ENCODE data around the gene IFT43.

Gene IFT43

DNA sequence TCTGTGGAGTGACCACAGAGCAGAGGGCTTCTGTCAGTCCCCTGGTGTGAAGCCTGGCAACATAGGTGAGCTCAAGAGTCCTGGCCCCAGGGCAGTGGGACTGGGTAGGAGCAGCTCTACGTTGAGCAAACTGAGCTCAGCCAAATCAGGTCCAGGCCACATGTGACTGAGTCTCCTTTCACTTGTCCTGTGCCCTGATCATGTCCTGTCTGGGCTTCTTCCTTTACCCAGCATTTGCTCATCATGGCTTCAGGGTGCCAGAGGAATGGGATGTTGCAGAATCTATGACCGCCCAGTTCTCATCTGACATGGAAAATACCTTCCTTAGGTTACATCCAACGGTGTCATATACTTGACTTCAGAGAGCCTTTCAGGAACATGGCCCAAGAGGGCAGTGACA lies 99.8 kb downstream of the IFT43 start:
- DNase-seq (ENCODE audit: low read depth), result no peak
- no peak overlapping the region for H3K4me3 ChIP-seq (ENCODE audit: low read depth, low read length)
- TF ChIP-seq, protein P1, sequence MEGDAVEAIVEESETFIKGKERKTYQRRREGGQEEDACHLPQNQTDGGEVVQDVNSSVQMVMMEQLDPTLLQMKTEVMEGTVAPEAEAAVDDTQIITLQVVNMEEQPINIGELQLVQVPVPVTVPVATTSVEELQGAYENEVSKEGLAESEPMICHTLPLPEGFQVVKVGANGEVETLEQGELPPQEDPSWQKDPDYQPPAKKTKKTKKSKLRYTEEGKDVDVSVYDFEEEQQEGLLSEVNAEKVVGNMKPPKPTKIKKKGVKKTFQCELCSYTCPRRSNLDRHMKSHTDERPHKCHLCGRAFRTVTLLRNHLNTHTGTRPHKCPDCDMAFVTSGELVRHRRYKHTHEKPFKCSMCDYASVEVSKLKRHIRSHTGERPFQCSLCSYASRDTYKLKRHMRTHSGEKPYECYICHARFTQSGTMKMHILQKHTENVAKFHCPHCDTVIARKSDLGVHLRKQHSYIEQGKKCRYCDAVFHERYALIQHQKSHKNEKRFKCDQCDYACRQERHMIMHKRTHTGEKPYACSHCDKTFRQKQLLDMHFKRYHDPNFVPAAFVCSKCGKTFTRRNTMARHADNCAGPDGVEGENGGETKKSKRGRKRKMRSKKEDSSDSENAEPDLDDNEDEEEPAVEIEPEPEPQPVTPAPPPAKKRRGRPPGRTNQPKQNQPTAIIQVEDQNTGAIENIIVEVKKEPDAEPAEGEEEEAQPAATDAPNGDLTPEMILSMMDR (IDR thresholded peaks at IDR 0.05; ENCODE audit: low read depth, low read length), result no peak
- TF ChIP-seq MYC (IDR thresholded peaks at IDR 0.05; ENCODE audit: low read depth, low read length) (no peak), POLR2A (IDR thresholded peaks at IDR 0.05; ENCODE audit: extremely low read depth, insufficient read length) (no peak)
- TF ChIP-seq, protein P2, sequence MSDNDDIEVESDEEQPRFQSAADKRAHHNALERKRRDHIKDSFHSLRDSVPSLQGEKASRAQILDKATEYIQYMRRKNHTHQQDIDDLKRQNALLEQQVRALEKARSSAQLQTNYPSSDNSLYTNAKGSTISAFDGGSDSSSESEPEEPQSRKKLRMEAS (IDR thresholded peaks at IDR 0.05; ENCODE audit: low read depth, low read length), result no peak

DNA sequence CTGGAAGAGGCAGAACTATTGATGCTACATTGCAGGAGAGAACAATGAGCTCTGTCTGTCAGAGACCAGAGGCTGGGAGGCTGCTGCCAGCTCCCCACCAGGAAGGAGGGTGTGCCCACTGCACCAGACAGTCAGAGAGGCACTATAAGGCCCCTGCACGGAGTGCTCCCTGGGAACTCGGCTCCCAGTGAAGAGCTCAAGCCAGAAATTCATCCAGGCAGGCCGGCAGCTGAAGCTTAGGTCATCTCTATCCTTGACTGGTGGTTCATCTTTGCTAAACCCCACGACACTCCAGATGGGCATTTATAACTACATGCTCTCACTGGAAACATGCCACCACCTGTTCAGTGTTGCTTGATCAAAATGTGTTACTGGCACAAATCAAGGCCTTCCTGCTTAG lies 101.1 kb downstream of the IFT43 start:
- TF ChIP-seq POLR2A (IDR thresholded peaks at IDR 0.05; ENCODE audit: extremely low read depth, insufficient read length) (no peak), MYC (IDR thresholded peaks at IDR 0.05; ENCODE audit: low read depth, low read length) (no peak)
- TF ChIP-seq, protein P1 (IDR thresholded peaks at IDR 0.05; ENCODE audit: low read depth, low read length), result no peak
- TF ChIP-seq, protein P2 (IDR thresholded peaks at IDR 0.05; ENCODE audit: low read depth, low read length), result no peak
- H3K4me3 ChIP-seq (ENCODE audit: low read depth, low read length), result no peak overlapping the region
- DNase-seq (ENCODE audit: low read depth), result no peak

DNA sequence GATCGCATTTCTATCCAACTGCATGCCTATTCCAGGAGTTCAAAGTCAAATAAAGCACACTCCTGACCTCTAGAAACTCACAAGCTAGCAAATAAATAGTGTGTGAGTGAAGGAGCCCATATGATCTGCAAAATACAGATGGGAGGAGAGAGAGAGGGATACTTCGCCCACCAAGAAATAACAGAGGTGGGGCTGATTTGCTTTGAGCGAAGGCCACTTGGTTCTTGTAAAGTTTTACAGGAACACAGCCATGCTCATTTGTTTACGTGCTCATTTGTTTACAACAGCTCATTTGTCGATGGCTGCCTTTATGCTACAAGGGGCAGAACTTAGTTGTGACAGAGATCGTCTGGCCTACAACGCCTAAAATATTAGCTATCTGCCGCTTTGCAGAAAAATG lies 102.8 kb downstream of the IFT43 start:
- no peak for DNase-seq (ENCODE audit: low read depth)
- H3K4me3 ChIP-seq (ENCODE audit: low read depth, low read length), result no peak overlapping the region
- TF ChIP-seq, protein P1 (IDR thresholded peaks at IDR 0.05; ENCODE audit: low read depth, low read length), result no peak
- TF ChIP-seq, protein P2 (IDR thresholded peaks at IDR 0.05; ENCODE audit: low read depth, low read length), result no peak
- TF ChIP-seq POLR2A (IDR thresholded peaks at IDR 0.05; ENCODE audit: extremely low read depth, insufficient read length), result no peak
- TF ChIP-seq MYC (IDR thresholded peaks at IDR 0.05; ENCODE audit: low read depth, low read length), result no peak

DNA sequence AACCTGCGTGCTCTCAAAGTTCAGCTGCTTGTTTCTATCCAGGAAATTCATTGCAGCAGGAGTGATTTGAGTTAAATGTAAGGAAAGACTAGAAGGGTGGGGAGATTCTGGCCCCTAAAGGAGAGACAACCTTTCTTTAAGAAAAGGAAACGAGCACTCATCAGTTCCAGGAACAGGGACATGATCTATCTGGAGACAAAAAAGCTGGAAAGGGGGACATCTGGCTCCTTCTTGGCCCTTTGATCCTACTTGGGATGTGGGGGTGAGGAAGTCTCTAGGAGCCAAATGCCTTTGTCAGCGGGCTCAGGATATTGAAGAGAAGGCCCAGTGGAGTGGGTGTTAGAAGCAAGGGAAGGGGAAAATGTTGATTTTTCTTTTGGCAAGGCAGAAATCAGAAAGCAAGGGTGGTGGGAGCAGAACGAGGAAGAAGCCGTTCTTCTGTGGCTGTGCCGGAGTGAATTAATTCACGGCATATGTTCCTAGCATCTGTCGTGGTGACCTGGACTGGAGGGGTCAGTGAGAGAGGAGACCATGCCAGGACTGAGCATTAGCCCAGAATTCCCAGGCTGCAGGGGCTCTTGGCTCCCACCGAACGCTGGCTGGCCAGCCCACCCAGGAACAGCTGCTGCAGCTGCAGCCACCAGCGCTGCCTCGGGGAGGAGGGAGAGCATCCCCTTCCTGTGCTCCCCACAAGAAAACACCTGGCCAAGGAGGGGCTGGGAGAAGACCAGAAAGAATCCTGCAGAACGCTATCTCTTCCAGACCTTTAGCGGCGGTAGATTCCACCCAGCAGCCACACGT lies 103.4 kb downstream of the IFT43 start:
- DNase-seq (ENCODE audit: low read depth), result no peak
- H3K4me3 ChIP-seq (ENCODE audit: low read depth, low read length), result no peak overlapping the region
- TF ChIP-seq MYC (IDR thresholded peaks at IDR 0.05; ENCODE audit: low read depth, low read length) (no peak), POLR2A (IDR thresholded peaks at IDR 0.05; ENCODE audit: extremely low read depth, insufficient read length) (no peak)
- TF ChIP-seq, protein P2 (IDR thresholded peaks at IDR 0.05; ENCODE audit: low read depth, low read length), result no peak
- TF ChIP-seq, protein P1 (IDR thresholded peaks at IDR 0.05; ENCODE audit: low read depth, low read length), result no peak

DNA sequence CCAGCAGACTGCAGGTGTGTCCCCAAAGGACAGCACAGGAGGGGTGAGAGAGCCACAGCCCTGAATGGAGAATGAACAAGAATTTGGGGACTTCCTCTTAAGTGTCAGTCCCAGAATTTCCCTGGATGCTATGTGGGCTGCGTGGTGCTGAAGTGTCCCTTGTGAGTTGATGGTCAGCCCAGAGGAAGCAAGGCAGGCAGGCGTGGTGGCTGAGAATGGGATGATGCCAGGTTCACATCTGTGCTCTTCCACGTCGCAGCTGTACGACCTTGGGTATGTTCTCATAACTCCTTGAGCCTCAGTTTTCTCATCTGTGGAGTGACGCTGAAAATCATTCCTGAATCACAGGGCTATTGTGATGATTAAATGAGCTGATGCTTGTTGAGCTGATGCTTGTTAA lies 104.0 kb downstream of the IFT43 start:
- DNase-seq (ENCODE audit: low read depth), result no peak
- TF ChIP-seq, protein P1 (IDR thresholded peaks at IDR 0.05; ENCODE audit: low read depth, low read length), result no peak
- no peak for TF ChIP-seq POLR2A (IDR thresholded peaks at IDR 0.05; ENCODE audit: extremely low read depth, insufficient read length)
- TF ChIP-seq MYC (IDR thresholded peaks at IDR 0.05; ENCODE audit: low read depth, low read length), result no peak
- TF ChIP-seq, protein P2 (IDR thresholded peaks at IDR 0.05; ENCODE audit: low read depth, low read length), result no peak
- no peak overlapping the region for H3K4me3 ChIP-seq (ENCODE audit: low read depth, low read length)

Measured in NB4 (cell line).